GM12873 (cell line): ENCODE data around the gene KBTBD3.

ENCODE experiments used
- TF ChIP-seq, protein P1 (sequence below): IDR thresholded peaks from 2 replicates; pipeline ENCODE4 v1.5.1; 2012; ENCODE audit warnings: low read depth, mild to moderate bottlenecking, moderate library complexity, low read length, control low read depth; ENCODE audit not compliant: insufficient read depth; ENCODE audit errors: missing control alignments

KBTBD3 gene

DNA sequence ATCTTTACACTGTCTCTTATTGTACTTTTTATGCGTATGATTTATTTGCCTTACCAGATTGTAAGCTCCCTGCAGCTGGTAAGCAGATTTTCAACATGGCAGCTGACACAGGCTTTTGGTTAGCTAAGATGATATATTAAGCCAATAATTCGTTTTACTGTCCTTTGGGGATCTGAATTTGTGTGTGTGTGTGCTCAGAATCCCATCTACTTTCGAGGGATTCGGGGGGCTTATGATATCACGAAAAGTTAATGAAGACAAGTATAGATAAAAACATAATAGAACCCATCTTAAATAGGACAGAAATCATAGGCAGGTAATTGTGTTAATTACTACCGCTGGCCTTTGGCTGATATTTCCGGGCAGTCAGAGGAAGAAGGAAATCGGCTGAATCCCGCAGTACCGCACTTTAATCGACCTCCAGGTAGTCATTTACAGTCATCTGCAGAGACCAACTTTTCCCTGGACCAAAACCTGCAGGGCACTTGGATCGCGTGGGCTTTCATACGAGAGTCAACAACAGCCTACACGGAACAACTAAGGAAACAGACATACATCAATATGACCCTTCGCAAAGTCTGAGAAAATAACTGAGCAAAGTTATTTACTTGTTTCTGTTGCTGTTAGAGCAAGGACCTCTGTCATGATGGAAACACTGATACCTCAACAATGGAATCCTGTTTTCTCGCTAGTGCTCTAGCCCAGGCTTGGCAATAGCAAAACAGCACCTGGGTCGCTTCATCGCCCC is 802 bp downstream of the KBTBD3 start:
- TF ChIP-seq, protein P1, sequence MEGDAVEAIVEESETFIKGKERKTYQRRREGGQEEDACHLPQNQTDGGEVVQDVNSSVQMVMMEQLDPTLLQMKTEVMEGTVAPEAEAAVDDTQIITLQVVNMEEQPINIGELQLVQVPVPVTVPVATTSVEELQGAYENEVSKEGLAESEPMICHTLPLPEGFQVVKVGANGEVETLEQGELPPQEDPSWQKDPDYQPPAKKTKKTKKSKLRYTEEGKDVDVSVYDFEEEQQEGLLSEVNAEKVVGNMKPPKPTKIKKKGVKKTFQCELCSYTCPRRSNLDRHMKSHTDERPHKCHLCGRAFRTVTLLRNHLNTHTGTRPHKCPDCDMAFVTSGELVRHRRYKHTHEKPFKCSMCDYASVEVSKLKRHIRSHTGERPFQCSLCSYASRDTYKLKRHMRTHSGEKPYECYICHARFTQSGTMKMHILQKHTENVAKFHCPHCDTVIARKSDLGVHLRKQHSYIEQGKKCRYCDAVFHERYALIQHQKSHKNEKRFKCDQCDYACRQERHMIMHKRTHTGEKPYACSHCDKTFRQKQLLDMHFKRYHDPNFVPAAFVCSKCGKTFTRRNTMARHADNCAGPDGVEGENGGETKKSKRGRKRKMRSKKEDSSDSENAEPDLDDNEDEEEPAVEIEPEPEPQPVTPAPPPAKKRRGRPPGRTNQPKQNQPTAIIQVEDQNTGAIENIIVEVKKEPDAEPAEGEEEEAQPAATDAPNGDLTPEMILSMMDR: no peak

DNA sequence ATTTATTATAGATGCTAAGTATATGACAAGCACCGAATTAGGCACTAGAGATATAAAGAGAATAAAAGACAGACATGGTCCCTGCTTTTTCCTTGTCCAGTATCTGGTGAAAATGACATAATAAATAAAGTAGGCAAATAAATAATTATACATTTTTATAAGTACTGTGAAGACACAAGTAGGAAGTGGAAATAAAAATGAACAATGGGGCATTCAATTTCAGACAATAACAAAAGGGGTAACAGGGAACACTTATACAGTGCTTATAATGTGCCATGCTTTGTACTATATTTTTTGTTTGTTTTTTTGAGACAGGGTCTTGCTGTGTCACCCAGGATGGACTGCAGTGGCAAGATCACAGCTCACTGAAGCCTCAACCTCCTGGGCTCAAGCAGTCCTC is 4.3 kb downstream of the KBTBD3 start:
- TF ChIP-seq, protein P1: no peak

DNA sequence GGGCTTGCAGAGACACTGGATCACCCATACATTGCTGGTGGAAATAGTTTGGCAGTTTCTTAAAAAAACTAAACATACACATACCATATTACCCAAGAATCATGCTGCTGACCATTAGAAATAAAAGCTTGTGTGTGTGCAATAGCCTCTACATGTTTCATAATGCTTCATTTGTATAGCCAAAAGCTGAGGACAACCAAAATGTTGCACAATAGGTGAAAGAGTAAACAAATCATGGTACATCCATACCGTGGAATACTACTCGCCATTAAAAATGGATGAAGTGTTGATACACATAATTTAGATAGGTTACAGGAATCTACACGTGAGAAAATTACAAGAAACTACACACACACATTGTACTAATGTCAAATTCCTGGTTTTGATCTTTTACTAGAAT is 6.5 kb downstream of the KBTBD3 start:
- TF ChIP-seq, protein P1: no peak

DNA sequence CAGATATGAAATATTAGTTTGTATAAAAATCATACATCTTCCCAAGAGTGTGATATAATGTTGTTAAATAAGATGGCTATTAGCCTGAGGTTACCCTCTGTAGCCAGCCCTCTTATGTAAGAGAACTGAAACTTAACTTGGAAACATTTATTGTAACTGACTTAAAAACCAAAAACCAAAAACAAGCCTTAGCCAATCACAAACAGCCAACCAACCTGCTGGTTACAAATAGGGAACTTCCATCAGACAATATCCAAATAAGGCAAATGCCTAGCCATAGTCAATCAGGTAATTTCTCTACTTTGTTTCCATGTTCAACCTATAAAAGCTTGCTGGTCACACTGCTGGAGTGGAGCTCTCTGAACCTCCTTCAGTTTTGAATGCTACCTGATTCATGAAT is 14.1 kb downstream of the KBTBD3 start:
- TF ChIP-seq, protein P1: no peak

DNA sequence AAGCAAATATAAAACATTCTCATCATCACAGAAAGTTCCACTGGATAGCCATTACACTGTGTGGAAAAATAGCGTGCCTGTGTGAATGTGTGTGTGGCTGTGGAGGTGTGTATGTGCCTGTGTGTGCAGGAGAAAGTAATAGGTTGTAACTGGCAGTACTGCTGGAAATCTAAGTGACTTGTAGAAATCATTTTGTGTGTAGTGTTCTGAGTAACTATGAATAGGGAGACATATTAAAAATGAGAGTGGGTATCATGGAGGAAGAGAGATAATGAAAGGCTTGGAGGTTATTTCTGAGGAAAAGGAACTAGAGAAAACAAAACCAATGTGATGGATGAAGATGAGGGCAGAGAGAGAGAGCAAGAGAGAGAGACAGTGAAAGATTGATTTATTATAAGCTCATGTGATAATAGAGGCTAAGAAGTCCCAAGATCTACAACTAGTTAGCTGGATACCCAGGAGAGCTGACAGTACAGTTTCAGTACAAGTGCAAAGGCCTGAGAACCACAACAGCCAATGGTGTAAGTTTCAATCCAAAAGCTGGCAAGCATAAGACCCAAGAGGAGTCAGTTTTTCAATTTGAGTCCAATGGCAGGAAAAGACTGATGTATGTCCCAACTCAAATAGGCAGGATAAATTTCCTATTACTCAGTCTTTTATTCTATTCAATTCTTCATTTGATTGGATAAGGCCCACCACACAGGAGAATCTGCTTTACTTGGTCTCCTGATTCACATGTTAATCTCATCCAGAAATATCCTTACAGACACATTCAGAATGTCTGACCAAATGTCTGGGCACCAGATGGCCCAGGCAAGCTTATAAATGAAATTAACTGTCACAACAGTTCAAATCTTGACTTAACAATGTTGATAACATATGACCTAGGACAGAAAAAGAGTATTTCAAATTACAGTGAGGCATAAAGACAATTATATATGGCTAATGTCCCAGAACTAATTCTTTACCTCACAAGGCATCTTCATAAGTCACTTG is 14.9 kb downstream of the KBTBD3 start:
- TF ChIP-seq, protein P1: no peak

DNA sequence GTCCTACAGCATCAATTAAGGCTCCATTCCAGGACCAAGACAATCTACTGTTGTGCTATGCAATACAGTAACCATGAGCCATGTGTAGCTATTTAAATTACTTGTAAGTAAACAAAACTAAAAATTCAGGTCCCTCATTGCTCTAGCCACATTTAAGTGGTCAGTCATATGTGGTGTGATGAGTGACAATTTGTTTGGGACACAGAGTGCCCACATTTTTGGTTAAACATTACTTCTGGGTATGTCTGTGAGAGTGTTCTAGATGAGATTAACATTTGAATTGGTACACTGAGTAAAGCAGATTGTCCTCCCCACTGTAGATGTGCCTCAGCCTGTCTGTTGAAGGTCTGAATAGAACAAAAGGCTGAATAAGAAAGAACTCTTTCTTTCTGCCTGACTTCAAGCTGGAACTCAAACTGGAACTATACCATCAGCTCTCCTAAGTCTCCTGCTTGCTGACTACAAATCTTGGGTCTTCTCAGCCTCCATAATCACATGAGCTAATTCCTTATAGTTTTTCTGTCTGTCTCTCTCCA is 15.8 kb downstream of the KBTBD3 start:
- TF ChIP-seq, protein P1: no peak

DNA sequence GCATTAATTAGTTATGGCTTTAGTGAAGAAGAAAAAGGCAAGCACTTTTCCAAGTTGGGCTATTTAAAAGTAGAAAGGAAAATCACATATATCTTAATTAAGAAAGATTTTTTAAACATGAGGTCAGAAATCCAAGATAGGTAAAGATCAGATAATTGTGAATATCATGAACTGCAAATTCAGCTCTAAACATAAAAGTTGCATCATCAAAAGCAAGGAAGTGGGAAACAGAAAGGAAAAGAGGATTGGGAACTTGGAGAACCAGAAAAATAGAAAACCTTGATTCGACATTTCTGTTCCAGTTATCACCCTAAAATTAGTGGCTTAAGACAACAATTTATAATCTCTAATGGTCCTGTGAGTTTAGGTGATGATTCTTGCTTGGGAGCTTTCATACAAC is 17.5 kb downstream of the KBTBD3 start:
- TF ChIP-seq, protein P1: no peak
